Calu3 (cell line): ENCODE results near the gene ITIH4. TPM values are rescaled to one million over a fixed set of nuclear protein-coding genes. Genes with fewer than 3 reads are reported as not detected.
A peak's percentile ranks its signal among the peaks of the same experiment; 100 is the strongest.

ENCODE experiments used
- BruUV-seq: library from RNA; stranded (reverse); fragments of 400-500 nt; replicated peaks from 2 replicates; lab custom pipeline; 2021; lab: Mats Ljungman, UMichigan
- CTCF ChIA-PET: fragments of 300-600 bp; sonication (Branson Sonifier 250); formaldehyde crosslinking; loops from one replicate; lab custom pipeline; 2022; ENCODE audit warnings: antibody characterized with exemption; lab: Charles Lee
- DNase-seq: peaks from one replicate; pipeline ENCODE4 v3.0.0; 2022
- H3K27ac Mint-ChIP-seq: one replicate; pipeline ENCODE4 v1.8.0; 2022; ENCODE audit warnings: mixed read lengths; ENCODE audit not compliant: unreplicated experiment
- H3K27me3 Mint-ChIP-seq: one replicate; pipeline ENCODE4 v1.8.0; 2022; ENCODE audit warnings: mixed read lengths; ENCODE audit not compliant: unreplicated experiment
- H3K36me3 Mint-ChIP-seq: one replicate; pipeline ENCODE4 v1.8.0; 2022; ENCODE audit warnings: mild to moderate bottlenecking, moderate library complexity, mixed read lengths; ENCODE audit not compliant: insufficient read depth, unreplicated experiment
- H3K4me1 Mint-ChIP-seq: one replicate; pipeline ENCODE4 v1.8.0; 2022; ENCODE audit warnings: mild to moderate bottlenecking, low read depth, mixed read lengths; ENCODE audit not compliant: unreplicated experiment
- H3K4me3 Mint-ChIP-seq: one replicate; pipeline ENCODE4 v1.8.0; 2022; ENCODE audit warnings: mild to moderate bottlenecking, low read depth, moderate library complexity, mixed read lengths; ENCODE audit not compliant: unreplicated experiment
- H3K9me3 Mint-ChIP-seq: one replicate; pipeline ENCODE4 v1.8.0; 2022; ENCODE audit warnings: low read depth, mixed read lengths; ENCODE audit not compliant: unreplicated experiment
- CTCF ChIP-seq: fragments of 200-600 bp; IDR thresholded peaks from one replicate; pipeline ENCODE4 v1.8.0; 2022; ENCODE audit warnings: antibody characterized with exemption; ENCODE audit not compliant: unreplicated experiment
- intact Hi-C: fragments of 100-400 bp; cut with micrococcal nuclease; formaldehyde crosslinking; loops from one replicate; pipeline ENCODE4 v1.10.0; 2022; ENCODE audit not compliant: unreplicated experiment
- total RNA-seq: library from RNA; stranded (reverse); gene quantifications from 2 replicates; pipeline ENCODE4 v1.2.3, GENCODE V29; 2022

The ITIH4 gene
- total RNA-seq, 1 experiment from 2014 or later = 3.0 TPM

GRCh38 chr3:52820736-52821135, 9.7 kb downstream of the ITIH4 start:
- CTCF ChIA-PET = interaction anchor here (0.6 to 1.1 kb wide), 4 partner anchors 9 to 50 kb away, joined by 3 read pairs; partner anchors contain the start of gene NEK4
- H3K9me3 Mint-ChIP-seq = no peaks in the 10 kb centered on the region
- H3K36me3 Mint-ChIP-seq = no peaks in the 10 kb centered on the region
- intact Hi-C loops = no loop called here
- H3K4me3 Mint-ChIP-seq = no peak overlapping the region
- peak; percentile 74 for TF ChIP-seq CTCF
- DNase-seq = peak; percentile 49
- no peaks in the 10 kb centered on the region for H3K4me1 Mint-ChIP-seq
- H3K27me3 Mint-ChIP-seq = no peaks in the 10 kb centered on the region
- no TSS peak for BruUV-seq
- H3K27ac Mint-ChIP-seq = no peak overlapping the region

GRCh38 chr3:52819936-52820335, 10.5 kb downstream of the ITIH4 start:
- Mint-ChIP-seq H3K27me3 (no peaks in the 10 kb centered on the region), H3K27ac (no peak overlapping the region), H3K4me3 (no peak overlapping the region), H3K36me3 (no peaks in the 10 kb centered on the region), H3K9me3 (no peaks in the 10 kb centered on the region), H3K4me1 (no peaks in the 10 kb centered on the region)
- CTCF ChIA-PET = no interaction called here
- TF ChIP-seq CTCF = no peak
- no TSS peak for BruUV-seq
- no peak for DNase-seq
- intact Hi-C loops = no loop called here

- Mint-ChIP-seq H3K4me1 (no peaks in the 10 kb centered on the region), H3K9me3 (no peaks in the 10 kb centered on the region), H3K27ac (no peak overlapping the region), H3K36me3 (no peaks in the 10 kb centered on the region), H3K27me3 (no peaks in the 10 kb centered on the region), H3K4me3 (no peak overlapping the region)
- intact Hi-C loops = no loop called here
- no peak for TF ChIP-seq CTCF
- CTCF ChIA-PET = no interaction called here
- no peak for DNase-seq
- no TSS peak for BruUV-seq
These were observed 12.6 kb downstream of the ITIH4 start for GRCh38 chr3:52817860-52818259.

GRCh38 chr3:52817221-52817620, 13.3 kb downstream of the ITIH4 start:
- H3K27ac Mint-ChIP-seq = no peak overlapping the region
- TF ChIP-seq CTCF = no peak
- no peak overlapping the region for H3K4me3 Mint-ChIP-seq
- no TSS peak for BruUV-seq
- CTCF ChIA-PET = no interaction called here
- DNase-seq = no peak
- H3K36me3 Mint-ChIP-seq = no peaks in the 10 kb centered on the region
- H3K9me3 Mint-ChIP-seq = no peaks in the 10 kb centered on the region
- no peaks in the 10 kb centered on the region for H3K4me1 Mint-ChIP-seq
- peaks cover 4% of the 10 kb centered on the region for H3K27me3 Mint-ChIP-seq
- intact Hi-C loops = no loop called here
